GM18861 (cell line): ENCODE results near the gene KCNAB3.

Experiments used
- ATAC-seq: cut with Tn5 transposase; IDR thresholded peaks from one replicate; pipeline ENCODE4 v1.9.1; 2021; ENCODE audit not compliant: unreplicated experiment

Gene KCNAB3

DNA sequence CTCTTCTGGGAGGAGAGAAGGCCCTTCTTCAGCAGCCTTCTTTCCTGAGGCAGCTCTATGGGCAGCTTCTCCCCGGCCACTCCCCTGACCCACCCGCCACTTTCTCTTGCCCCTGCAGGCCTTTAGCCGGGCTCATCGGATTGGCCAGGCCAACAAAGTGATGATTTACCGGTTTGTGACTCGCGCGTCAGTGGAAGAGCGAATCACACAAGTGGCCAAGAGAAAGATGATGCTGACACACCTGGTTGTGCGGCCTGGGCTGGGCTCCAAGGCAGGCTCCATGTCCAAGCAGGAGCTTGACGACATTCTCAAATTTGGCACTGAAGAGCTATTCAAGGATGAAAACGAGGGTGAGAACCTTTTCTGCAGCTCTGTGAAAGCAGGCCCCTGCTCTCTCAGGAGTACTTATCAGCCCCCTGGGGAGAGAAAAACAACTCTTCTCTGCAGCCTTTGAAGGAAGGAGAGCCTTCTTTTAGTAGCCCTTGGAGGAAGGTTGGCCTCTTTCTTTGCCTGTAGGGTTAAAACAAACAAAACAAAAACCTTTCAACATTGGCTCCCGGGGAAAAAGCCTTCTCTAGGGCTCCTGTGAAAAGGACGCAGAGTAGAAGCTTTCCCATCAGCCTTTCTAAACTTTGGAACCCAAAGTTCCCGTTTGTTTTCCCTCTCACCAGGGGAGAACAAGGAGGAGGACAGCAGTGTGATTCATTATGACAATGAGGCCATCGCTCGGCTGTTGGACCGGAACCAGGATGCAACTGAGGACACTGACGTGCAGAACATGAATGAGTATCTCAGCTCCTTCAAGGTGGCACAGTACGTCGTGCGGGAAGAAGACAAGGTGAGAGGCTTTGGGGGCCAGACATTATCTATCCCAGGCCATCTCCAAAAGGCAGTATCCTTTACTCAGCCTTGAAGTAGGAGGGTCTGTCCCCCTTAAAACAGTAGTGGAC, 26.2 kb downstream of the KCNAB3 start:
- ATAC-seq, result no peak

DNA sequence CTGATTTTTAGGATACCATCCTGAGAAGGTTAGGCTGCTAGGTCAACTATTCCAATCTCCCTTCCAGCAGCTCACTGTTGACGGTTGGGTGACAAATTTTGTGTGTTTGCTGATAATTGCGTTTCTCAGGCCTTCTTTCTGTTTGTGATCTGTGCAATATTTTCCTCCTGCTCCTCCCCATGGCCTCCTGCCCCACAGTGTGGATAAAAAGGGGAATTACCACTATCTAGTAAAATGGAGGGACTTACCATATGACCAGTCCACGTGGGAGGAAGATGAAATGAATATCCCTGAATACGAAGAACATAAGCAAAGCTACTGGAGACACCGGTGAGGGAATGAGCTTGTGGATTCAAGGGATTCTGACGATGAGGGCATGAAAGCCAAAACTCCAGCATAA, 31.9 kb downstream of the KCNAB3 start:
- no peak for ATAC-seq

DNA sequence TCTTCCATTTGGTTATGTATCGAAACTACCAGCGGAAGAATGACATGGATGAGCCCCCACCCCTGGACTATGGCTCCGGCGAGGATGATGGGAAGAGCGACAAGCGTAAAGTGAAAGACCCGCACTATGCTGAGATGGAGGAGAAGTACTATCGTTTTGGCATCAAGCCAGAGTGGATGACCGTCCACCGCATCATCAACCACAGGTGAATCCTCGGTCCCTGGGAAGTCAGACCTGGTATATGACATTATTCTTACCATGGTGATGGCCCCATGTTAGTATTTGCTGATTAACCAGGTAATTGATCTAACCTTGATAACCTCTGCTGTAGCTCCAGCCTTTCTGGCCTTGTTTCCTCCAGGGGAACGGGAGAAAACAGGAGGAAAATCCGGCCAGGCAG, 32.6 kb downstream of the KCNAB3 start:
- no peak for ATAC-seq

DNA sequence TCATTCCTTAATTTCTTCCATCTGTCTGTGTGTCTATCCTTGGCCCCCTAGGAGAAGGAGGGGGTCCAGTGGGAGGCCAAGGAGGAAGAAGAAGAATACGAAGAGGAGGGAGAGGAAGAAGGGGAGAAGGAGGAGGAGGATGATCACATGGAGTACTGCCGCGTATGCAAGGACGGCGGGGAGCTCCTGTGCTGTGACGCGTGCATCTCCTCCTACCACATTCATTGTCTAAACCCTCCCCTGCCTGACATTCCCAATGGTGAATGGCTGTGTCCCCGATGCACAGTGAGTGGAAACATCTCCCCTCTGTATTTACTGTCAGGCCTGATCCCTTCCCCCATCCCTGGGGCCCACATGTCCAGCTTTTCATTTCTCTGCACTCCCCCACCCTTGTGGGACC, 34.8 kb downstream of the KCNAB3 start:
- no peak for ATAC-seq

DNA sequence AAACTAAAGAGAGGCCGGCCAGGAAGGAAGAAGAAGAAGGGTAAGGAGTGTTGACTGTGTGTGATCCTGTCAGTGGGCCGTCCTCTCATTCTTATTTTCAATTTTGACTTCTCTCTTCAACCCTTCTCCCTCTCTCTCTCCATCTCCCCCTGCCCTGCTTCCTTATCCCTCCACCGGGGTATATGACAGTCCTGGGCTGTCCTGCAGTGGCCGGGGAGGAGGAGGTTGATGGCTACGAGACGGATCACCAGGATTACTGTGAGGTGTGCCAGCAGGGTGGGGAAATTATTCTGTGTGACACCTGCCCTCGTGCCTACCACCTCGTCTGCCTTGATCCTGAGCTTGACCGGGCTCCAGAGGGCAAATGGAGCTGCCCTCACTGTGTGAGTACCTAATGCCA, 35.4 kb downstream of the KCNAB3 start:
- no peak for ATAC-seq

DNA sequence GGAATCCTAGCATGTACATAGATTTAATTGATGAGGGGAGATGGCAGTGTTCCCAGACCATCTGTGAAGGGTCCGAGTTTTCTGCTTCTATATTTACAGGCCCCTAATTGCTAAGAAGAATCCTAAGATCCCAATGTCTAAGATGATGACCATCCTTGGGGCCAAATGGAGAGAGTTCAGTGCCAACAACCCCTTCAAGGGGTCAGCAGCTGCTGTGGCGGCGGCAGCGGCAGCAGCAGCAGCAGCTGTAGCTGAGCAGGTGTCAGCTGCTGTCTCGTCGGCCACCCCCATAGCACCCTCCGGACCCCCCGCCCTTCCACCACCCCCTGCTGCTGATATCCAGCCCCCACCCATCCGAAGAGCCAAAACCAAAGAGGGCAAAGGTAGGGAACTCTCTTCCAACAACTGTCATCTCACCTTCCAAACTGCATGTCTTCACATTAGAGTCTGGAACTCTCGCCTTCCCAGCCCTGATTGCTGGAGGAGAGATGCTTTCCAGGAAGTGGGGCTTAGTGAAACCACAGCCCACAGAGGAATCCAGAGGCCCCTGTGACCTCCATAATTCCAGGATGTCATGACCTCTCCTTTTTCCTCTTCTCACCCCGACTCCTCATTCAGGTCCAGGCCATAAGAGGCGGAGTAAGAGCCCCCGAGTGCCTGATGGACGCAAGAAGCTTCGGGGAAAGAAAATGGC, 36.3 kb downstream of the KCNAB3 start:
- ATAC-seq, result no peak

DNA sequence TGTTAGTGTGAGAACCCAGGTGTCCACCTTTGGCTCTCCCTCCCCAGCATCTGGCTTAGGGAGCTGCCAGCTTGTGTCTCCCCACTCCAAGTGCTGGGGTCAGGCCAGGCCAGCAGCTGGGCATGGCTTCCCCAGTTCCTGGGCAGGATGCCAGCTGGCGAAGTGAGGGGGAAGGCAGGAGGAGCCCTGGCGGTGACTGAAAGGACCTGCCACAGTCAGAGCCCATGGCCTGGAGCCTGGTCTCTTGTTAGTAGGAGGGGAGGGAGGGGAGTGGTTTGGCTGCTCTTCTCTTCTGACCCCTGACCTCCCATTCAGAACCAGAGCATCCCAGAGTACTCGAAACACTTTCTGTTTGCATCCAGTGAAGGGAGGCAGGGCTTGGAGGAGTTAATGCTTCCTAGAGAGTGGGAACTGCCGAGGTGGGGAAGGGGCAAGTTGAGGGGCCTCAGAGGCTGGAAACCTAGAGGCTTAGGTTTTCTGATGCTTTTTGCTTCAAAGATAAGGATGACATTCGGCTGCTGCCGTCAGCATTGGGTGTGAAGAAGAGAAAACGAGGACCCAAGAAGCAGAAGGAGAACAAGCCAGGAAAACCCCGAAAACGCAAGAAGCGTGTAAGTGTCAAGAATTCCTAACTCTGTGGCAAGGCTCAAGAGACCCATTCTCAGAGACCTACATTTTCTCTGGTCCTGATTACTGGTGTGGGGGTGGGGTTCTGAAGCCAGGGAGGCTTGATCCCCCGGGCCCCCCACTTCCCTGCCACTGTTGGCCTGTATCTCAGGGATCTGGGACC, 40.3 kb downstream of the KCNAB3 start:
- no peak for ATAC-seq

DNA sequence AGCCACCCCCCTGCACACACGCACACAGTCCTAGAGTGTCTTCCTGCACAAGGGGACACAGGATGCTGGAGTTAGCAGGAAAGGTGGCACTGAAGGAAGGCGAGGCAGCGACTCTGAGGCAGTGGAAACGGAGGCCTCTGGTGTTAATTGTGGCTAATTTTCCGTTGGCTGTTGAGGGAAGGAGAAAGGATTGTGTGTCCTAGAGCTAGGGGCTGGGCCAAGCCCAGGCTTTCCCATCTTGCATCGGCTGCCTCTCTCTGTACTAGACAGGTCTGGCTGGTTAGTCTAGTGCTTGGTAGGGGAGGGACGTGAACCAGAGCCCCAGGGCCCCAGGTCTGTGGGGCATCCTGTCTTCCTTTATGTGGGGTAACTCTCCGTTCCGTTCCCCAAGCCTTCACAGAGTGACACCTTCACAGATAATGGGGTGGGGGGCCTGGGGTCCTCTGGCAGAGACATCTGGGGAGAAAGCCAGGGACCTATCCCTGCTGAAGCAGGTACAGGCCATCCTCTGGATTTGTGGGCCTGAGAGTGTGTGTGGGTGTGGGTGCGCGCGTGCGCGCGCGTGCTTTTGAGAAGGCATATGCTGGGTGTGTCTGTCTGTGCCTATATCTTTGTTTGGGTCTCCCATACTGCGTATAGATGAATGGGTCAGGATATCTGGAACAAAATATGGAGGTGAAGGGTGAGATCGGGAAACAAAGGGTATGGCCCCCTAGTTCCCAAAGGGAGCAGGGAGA, 41.3 kb downstream of the KCNAB3 start, which contains the start of gene CHD3:
TSS of gene CHD3 (plus strand) at position 606 of the 737 bp plus-strand sequence. CDS start 212 bp downstream, outside the sequence.
- ATAC-seq, result no peak

DNA sequence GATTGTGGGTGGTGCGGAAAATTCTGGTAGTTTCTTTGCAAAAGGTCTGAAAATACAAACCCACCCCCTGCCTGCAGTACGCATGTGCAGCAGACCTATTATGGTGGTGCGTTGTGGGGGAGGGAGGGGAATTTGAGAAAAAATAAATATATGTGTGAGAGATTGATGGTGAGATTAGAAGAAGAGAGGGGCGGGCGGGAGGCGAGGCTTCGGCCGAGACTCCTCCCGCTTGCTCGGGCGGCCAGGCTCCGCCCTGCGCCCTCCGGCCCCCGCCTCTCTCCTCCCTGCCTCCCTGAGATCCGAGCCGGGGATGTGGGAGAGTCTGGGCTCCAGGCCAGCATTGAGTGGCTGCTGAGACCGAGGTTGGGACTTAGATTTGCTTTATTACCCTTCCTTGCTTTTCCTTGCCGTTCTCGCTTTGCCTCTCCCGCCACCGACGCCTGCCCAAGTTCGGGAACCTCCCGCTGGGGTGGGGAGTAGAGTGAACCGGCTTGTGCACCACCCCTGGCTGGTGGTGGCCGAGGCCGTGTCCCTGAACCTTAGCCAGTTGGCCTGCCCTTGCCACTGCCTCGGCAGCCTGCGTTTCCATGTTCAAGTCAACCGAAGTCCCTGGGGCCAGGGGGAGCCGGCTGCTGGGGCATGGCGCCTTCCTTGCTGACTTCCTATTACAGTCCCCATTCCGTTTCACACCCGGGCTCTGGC, 42.0 kb downstream of the KCNAB3 start:
- no peak for ATAC-seq

DNA sequence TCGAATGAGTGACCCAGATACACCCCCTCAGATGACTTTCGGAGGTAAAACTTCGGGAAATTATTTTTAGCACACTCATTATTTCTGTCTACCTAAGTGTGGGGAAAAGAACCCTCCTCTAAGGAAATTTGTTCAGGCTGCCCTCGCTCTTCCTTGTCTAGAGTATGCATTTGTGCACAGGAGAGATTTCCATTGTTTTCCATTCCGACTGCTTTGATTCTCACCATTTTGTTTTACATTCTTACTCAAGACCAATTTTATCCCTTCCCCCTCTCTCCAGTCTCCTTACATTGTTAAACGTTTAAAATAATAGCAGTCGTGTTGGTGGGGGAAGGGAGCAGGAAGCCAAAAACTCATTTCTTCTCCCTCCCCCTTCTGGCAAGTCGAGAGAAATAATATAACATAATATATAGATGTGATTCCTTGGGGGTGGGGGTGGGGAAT, 42.6 kb downstream of the KCNAB3 start:
- no peak for ATAC-seq

DNA sequence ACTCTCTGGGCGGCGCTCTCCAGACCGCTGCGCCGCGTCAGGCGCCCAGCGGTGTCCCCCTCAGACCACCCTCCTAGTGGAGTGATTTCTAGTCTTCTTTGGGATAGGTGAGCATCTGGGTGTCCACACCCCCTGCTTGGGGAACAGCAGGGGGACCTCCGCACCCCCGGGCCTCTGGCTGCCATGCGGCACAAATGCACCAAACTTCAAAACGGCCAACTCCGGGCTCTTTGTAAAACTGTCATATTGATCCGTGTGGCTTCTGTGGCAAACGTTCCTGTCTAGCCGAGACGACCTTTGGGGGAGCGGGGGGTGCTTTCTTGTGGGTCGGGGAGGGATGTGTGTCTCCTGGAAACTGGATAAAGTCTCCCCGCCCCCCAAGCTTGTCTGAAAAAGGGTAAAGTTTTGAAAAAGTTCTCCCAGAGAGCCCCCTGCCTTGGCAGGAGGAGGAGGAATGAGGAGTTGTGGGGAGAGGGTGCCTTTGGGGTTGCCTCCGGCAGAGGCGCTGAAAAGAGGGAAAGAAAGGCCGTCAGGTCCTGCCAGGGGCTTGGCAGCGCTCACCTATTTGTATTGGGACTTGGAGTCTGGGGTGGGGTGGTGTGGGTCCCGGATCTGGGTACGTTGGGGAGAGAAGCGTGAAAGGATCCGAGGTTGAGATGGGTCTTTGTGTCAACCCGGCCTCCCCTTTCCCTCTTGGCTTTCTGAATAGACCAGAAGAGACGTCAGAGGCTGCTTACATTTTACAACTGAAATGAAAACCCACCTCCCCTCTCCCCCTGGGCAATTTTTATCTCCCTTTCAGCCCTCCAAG, 43.2 kb downstream of the KCNAB3 start:
- no peak for ATAC-seq

DNA sequence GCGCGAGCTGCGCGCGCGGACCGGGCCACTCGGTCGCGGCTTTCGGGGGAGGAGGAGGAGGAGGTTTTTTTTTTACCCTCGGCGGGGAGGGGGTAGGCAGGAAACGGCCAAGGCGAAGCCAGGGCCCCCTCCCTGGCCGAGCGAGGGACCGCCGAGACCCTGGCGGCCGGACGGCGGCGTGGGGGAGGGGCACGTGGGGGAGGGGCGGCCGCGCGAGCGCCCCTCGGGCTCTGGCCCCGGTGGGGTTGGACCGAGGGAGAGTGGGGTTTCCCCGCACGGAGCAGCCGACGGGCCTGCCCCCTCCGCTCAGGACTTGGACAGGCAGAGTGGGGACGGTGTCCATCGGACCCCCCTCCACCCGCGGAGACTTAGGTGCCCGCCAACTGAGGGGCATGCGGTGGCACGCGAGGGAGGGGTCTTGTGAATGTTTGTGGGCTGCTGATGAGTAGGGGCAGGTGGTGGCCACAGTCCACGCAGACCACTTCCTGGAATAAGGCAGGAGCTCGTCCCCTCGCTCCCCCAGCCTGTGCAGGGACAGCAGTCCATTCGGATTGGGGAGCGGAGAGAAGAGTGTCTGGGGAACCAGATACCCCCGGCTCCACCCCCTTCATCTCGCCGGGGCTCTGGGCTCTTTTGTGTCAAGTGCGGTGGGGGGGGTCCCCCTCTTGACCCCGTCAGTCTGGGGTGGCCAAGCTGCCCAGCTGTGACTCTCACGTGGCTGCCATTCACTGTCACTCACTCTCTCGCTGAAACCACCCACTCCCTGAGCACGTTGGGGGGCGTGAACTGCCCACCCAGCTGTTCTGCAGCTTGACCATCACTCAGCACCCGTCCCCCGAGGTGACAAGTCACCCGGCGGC, 44.1 kb downstream of the KCNAB3 start:
- ATAC-seq, result no peak

DNA sequence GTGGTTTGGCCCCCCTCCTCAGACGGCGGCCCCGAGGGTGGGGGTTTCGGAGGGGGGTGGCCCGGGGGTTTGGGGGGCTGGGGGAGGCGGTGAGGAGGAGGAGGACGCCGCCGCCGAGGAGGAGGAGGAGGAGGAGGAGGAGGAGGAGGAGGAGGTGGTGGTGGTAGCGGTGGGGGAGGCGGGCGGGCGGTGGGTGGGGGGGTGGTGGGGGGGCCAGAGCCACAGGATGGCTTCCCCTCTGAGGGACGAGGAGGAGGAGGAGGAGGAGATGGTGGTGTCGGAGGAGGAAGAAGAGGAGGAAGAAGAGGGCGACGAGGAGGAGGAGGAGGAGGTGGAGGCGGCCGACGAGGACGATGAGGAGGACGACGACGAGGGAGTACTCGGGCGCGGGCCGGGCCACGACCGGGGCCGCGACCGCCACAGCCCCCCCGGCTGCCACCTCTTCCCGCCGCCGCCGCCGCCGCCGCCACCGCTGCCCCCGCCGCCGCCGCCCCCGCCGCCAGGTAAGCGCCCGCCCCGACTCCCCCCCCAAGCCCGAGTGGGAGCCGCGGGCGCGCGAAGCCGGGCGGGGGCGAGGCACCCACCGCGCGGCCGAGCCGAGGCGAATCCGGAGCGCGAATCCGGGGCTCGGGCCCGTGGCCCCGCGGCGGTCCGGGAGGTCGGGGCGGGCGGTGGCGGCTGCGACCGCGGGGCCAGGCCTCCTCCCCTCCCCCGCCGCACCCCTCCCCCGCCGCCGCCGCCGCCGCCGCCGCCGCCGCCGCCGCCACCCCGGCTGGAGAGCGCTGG, 44.9 kb downstream of the KCNAB3 start:
- ATAC-seq, result no peak

DNA sequence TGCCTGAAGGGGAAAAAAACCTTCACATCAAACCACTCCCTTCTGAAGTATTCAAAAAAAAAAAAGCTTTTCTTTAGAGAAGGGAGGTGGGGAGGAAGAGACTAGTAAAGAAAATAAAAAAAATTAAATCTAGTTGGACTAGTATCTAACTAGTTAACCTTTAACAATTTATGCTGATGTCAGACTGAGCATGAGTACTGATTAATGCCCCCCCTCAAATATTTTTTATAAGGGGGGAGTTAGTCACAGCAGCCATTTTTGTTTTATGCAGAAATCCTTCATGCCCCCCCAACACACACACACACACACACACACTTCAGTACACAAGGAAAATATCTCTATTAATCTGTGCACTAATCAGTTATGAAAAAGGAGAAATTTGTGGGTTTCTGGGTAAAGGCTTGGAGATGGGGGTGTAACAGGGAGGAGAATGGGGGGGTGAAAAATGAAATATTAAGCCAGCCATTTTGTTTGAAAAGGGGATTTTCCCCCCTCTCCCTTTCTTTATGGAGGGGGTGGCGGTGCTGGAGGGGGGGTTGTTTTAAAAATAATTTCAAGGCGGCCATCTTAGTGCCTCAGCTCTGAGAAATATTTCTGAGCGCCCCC, 45.8 kb downstream of the KCNAB3 start:
- ATAC-seq, result no peak

DNA sequence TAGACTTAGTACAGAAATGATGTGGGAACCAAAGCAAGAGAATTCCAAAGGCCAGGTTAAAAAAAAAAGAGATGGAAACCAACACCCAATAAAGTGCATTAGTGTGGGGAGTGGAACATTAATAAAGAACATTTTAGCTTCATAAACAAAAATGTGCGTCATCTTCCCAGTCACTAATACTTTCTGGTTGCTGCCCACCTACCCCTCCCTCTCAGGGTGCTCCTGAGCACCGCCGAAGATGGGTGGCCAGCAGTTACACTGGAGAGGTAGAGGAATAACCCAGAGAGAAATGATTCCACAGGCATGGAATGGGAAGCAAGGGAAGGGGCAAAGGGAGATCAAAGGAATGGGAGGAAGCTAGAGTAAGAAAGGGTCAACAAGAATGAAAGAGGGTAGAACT, 47.0 kb downstream of the KCNAB3 start:
- no peak for ATAC-seq

DNA sequence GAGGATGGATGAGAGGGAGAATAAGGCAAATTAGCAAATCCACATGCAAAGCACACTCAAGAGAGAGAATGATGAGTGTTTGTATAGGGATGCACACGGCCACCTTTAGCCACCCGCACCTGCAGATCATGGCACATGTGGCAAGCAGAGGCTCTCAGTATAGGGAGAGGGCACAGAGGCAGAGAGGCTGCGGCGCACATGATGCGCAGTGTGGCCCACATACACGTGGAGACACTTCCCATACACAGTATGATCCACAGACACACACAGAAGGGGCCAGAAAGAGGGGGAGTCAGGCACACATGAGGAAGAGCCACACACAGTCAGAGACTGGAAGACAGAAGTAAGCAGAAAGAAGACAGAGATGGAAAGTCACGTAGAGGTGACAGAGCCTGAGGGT, 47.6 kb downstream of the KCNAB3 start:
- no peak for ATAC-seq
